SJSA1 (cell line): ENCODE measurements around the gene TMEM30B. TPM values are rescaled to one million over a fixed set of nuclear protein-coding genes. Genes with fewer than 3 reads are reported as not detected.
A peak's percentile ranks its signal among the peaks of the same experiment; 100 is the strongest.

Experiments used
- DNase-seq, 2 experiments: peaks; one replicate each; pipeline ENCODE4 v3.0.0-alpha.2; 2015 to 2020; ENCODE audit warnings: low spot score in 2 of 2, low read depth in 1 of 2
- H3K27ac ChIP-seq: fragments of 250-450 bp; sonication (Bioruptor Pico); 2 replicates; pipeline ENCODE4 v1.5.1; 2020; ENCODE audit warnings: mild to moderate bottlenecking, moderate library complexity
- H3K27me3 ChIP-seq: fragments of 250-450 bp; sonication (Bioruptor Pico); replicated peaks from 2 replicates; pipeline ENCODE4 v1.5.1; 2020; ENCODE audit warnings: mild to moderate bottlenecking, moderate library complexity
- H3K36me3 ChIP-seq: fragments of 250-450 bp; sonication (Bioruptor Pico); 2 replicates; pipeline ENCODE4 v1.5.1; 2020; ENCODE audit warnings: mild to moderate bottlenecking
- H3K4me1 ChIP-seq: fragments of 250-450 bp; sonication (Bioruptor Pico); replicated peaks from 2 replicates; pipeline ENCODE4 v1.6.1; 2021; ENCODE audit warnings: mild to moderate bottlenecking
- H3K4me3 ChIP-seq: fragments of 250-450 bp; sonication (Bioruptor Pico); 2 replicates; pipeline ENCODE4 v1.5.1; 2020; ENCODE audit warnings: mild to moderate bottlenecking
- H3K9me3 ChIP-seq: fragments of 250-450 bp; sonication (Bioruptor Pico); replicated peaks from 2 replicates; pipeline ENCODE4 v1.5.1; 2020; ENCODE audit warnings: mild to moderate bottlenecking
- total RNA-seq: library from RNA; depleted of rRNA; stranded (reverse); fragments of >200 nt; shearing (Covaris generic); gene quantifications from 2 replicates; pipeline ENCODE4 v1.2.3, GENCODE V29; 2014

The TMEM30B gene
- total RNA-seq, 1 experiment from 2014 or later, result not detected

- DNase-seq, result peak; percentile 63 to 64
- H3K36me3 ChIP-seq, result no peaks in the 10 kb centered on the region
- no peak overlapping the region for H3K27ac ChIP-seq
- H3K27me3 ChIP-seq, result no peaks in the 10 kb centered on the region
- H3K9me3 ChIP-seq, result no peaks in the 10 kb centered on the region
- no peaks in the 10 kb centered on the region for H3K4me1 ChIP-seq
- peak overlapping the region; percentile 19 for H3K4me3 ChIP-seq
Observed at GRCh38 chr14:61269321-61270083, 11.6 kb downstream of the TMEM30B start.

GRCh38 chr14:61268812-61269211 lies 12.3 kb downstream of the TMEM30B start:
- no peaks in the 10 kb centered on the region for H3K36me3 ChIP-seq
- no peak overlapping the region for H3K4me3 ChIP-seq
- no peaks in the 10 kb centered on the region for H3K4me1 ChIP-seq
- no peaks in the 10 kb centered on the region for H3K27me3 ChIP-seq
- DNase-seq, result no peak
- H3K27ac ChIP-seq, result no peak overlapping the region
- no peaks in the 10 kb centered on the region for H3K9me3 ChIP-seq

- H3K4me3 ChIP-seq, result no peak overlapping the region
- peaks cover 3% of the 10 kb centered on the region; the same call in 1 of the 2 replicates for H3K4me1 ChIP-seq
- no peak overlapping the region for H3K27ac ChIP-seq
- no peaks in the 10 kb centered on the region for H3K9me3 ChIP-seq
- no peak for DNase-seq
- no peaks in the 10 kb centered on the region for H3K27me3 ChIP-seq
- H3K36me3 ChIP-seq, result no peaks in the 10 kb centered on the region
Observed at GRCh38 chr14:61266891-61267740, 14.0 kb downstream of the TMEM30B start.

- peaks cover 9% of the 10 kb centered on the region for H3K4me1 ChIP-seq
- DNase-seq, result no peak
- no peaks in the 10 kb centered on the region for H3K27me3 ChIP-seq
- no peak overlapping the region for H3K27ac ChIP-seq
- no peak overlapping the region for H3K4me3 ChIP-seq
- H3K9me3 ChIP-seq, result no peaks in the 10 kb centered on the region
- H3K36me3 ChIP-seq, result no peaks in the 10 kb centered on the region
Observed at GRCh38 chr14:61266436-61266835, 14.7 kb downstream of the TMEM30B start.

DNA sequence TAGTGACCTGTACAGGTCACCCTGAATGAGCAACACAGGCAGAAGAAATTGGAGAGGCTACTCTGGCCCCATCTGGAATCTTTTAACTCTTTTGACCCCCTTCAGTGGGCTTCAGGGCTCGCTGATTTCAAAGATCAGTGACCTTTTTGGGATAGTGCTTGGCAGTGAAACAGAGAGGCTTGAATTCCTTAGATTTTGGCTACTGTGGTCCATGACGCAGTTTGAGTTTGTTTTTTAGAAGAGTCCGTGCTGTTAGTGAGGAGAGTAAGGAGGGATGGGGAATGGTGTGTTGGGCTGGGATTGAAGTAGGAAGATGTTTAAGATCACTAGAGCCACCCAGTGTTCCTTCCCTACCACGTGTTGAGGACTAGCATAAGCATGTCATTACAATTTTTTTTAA lies 16.5 kb downstream of the TMEM30B start:
- H3K9me3 ChIP-seq, result no peaks in the 10 kb centered on the region
- H3K27me3 ChIP-seq, result no peaks in the 10 kb centered on the region
- no peak overlapping the region for H3K27ac ChIP-seq
- no peak overlapping the region for H3K4me3 ChIP-seq
- H3K4me1 ChIP-seq, result peaks cover 26% of the 10 kb centered on the region
- H3K36me3 ChIP-seq, result no peaks in the 10 kb centered on the region
- no peak for DNase-seq

- Histone ChIP-seq H3K36me3 (no peaks in the 10 kb centered on the region), H3K4me3 (no peak overlapping the region), H3K4me1 (peaks cover 31% of the 10 kb centered on the region), H3K9me3 (no peaks in the 10 kb centered on the region), H3K27me3 (no peaks in the 10 kb centered on the region), H3K27ac (no peak overlapping the region)
- no peak for DNase-seq
Observed at GRCh38 chr14:61264010-61264571, 17.0 kb downstream of the TMEM30B start.

- DNase-seq, result peak in 1 of 2 experiments; percentile 20
- H3K36me3 ChIP-seq, result no peaks in the 10 kb centered on the region
- no peaks in the 10 kb centered on the region for H3K9me3 ChIP-seq
- H3K4me1 ChIP-seq, result peaks cover 48% of the 10 kb centered on the region
- H3K4me3 ChIP-seq, result no peak overlapping the region
- no peaks in the 10 kb centered on the region for H3K27me3 ChIP-seq
- peak overlapping the region; percentile 74 for H3K27ac ChIP-seq
Observed at GRCh38 chr14:61262082-61262481, 19.1 kb downstream of the TMEM30B start.

DNA sequence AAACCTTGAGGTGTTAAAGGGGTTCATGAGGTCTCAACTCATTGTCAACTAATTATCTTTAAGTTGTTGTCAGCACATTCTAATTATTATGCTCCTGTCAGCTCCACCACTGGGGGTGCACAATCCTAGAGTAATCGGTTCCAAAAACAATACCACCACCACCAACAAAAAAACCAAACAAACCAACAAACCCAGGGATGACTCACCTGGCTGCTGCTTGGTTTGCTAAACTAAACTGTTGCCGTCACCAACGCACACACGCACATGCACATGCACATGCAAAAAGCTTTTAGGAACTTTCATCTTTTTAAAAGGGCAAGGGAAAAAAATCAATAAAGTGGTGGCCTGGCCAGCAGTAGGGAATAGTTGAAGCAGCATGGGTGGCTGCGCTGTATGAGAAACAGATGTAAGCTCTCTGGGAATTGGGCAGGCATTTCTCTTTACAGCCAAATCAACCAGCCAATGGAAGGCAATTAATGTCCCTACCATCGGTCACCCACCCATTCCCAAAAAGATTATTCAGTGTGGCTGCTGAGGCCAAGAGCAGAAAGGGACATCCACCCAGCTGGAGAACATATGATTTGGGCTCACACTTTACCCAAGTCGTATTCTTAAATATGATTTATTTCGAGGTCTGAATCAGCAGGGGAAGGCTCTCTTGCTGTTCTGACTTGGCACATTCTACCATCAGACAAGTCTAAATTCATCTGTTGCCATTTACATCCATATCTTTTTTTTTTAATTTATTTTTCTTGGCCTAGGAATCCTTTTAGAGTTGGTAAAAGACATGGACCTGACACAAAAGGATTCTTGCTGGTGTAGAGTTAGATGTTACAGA lies 20.0 kb downstream of the TMEM30B start:
- H3K27me3 ChIP-seq, result no peaks in the 10 kb centered on the region
- peaks cover 48% of the 10 kb centered on the region for H3K4me1 ChIP-seq
- H3K9me3 ChIP-seq, result no peaks in the 10 kb centered on the region
- peak; percentile 82 to 84 for DNase-seq
- no peaks in the 10 kb centered on the region for H3K36me3 ChIP-seq
- H3K27ac ChIP-seq, result peak overlapping the region; percentile 74
- H3K4me3 ChIP-seq, result no peak overlapping the region

- H3K27ac ChIP-seq, result peak overlapping the region; percentile 71
- peak; percentile 52 to 84 for DNase-seq
- H3K4me3 ChIP-seq, result no peak overlapping the region
- no peaks in the 10 kb centered on the region for H3K27me3 ChIP-seq
- H3K4me1 ChIP-seq, result peaks cover 48% of the 10 kb centered on the region
- no peaks in the 10 kb centered on the region for H3K9me3 ChIP-seq
- no peaks in the 10 kb centered on the region for H3K36me3 ChIP-seq
Observed at GRCh38 chr14:61258985-61259384, 22.2 kb downstream of the TMEM30B start.

- no peaks in the 10 kb centered on the region for H3K27me3 ChIP-seq
- H3K9me3 ChIP-seq, result no peaks in the 10 kb centered on the region
- peaks cover 55% of the 10 kb centered on the region for H3K4me1 ChIP-seq
- no peak overlapping the region for H3K4me3 ChIP-seq
- H3K27ac ChIP-seq, result no peak overlapping the region
- H3K36me3 ChIP-seq, result no peaks in the 10 kb centered on the region
- no peak for DNase-seq
Observed at GRCh38 chr14:61257469-61258057, 23.6 kb downstream of the TMEM30B start.

GRCh38 chr14:61256826-61257468 lies 24.2 kb downstream of the TMEM30B start:
- no peaks in the 10 kb centered on the region for H3K9me3 ChIP-seq
- no peak overlapping the region for H3K27ac ChIP-seq
- no peaks in the 10 kb centered on the region for H3K27me3 ChIP-seq
- no peaks in the 10 kb centered on the region for H3K36me3 ChIP-seq
- H3K4me3 ChIP-seq, result no peak overlapping the region
- peaks cover 57% of the 10 kb centered on the region for H3K4me1 ChIP-seq
- no peak for DNase-seq

DNA sequence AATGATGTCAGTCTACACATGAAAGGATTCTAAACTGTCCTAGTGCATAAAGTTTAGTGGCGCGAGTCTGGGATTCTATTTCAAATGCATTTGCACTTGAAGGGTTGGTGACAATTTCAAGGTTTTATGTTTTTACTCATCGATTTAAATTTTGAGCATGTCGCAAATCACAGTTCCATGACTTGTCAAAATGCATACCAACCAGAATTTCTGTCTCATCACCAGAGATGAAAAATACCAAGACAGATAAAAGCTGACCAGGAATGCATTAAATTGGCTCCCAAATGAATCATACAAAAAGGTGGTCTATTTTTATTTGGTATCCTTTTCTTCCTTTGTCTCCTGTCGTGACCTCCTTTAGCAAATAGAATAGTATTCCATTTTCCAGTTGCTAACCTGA lies 25.2 kb downstream of the TMEM30B start:
- Histone ChIP-seq H3K9me3 (no peaks in the 10 kb centered on the region), H3K4me1 (peaks cover 50% of the 10 kb centered on the region), H3K27me3 (no peaks in the 10 kb centered on the region), H3K27ac (no peak overlapping the region), H3K36me3 (no peaks in the 10 kb centered on the region), H3K4me3 (no peak overlapping the region)
- DNase-seq, result no peak
